NCI-H446 (cell line): ENCODE data around the gene ZNF385D.

Experiments used
- DNase-seq, 2 experiments: peaks; one replicate each; lab custom pipeline; 2025; lab: John Stamatoyannopoulos, UW

ZNF385D gene

DNA sequence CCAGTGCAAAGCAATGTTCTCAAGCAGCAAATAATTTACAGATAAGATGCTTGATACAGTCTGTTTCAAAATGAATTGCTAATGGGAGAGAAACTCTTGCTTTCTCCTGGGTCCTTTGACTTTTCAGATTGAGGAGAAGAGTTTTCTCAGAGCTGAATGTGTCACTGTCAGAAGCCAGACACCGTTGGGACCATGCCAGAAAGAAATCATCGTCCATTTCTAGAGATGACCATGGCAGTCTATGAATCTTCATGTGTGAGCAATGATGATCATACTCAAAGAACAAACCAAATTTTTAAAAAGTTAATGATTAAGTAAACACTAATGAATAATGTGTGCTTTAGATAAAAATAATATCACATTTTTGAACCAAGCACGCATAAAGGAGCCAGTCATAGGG is 77.6 kb downstream of the ZNF385D start:
- no peak for DNase-seq

DNA sequence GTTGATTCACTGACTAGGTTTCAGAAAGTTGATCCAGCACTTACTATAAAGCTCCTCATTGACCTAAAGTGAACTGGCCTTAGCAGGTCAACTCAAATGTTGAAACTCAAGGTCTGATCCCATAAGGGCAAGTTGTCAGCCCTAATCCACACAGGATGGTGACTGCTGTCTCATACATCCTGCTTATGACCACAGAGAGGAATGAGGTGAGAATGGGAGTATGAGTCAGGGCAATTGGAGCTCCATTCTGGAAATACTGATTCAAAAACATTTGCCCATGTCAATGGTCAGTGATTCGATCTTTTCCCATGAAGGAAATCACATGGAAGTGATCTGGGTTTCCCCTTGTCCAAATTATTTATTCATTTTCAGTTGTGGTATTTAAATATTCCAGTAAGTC is 78.7 kb downstream of the ZNF385D start:
- no peak for DNase-seq

DNA sequence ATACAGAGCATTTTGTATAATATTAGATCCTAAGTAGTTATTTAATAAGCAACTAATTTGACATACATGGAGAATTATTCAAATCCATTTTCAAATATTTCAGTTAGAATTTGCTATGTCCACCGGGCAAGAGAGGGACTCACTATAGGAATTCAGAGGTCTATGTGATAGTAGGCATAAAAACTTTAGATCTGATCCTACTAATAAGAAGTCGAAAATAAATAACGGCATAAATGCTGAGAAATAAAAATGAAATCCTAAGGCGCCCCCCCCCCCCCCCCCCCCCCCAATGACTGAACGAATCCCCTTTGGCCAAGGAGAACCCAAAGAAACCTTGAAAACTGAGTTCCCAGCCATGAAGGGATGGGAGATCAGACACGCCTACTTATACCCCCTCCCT is 80.6 kb downstream of the ZNF385D start:
- no peak for DNase-seq

DNA sequence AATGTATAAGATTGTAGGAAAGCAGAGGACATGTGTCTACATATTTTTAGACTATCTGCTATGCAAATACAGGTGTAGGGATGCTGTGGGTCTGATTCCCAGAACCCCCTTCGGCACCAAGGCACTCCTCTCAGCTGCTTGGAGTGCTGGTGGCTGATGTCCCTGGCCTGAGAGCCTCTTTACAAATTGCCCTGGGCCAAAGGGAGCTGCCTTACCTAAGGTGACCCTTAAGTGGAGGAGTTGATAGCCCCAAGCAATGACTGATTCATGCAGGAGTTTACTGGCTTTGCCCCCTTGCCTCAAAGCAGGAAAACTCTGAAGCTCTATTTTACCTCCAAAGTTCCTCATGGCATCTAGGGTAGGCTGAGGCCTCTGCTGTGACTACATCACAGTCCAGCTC is 83.0 kb downstream of the ZNF385D start:
- no peak for DNase-seq

DNA sequence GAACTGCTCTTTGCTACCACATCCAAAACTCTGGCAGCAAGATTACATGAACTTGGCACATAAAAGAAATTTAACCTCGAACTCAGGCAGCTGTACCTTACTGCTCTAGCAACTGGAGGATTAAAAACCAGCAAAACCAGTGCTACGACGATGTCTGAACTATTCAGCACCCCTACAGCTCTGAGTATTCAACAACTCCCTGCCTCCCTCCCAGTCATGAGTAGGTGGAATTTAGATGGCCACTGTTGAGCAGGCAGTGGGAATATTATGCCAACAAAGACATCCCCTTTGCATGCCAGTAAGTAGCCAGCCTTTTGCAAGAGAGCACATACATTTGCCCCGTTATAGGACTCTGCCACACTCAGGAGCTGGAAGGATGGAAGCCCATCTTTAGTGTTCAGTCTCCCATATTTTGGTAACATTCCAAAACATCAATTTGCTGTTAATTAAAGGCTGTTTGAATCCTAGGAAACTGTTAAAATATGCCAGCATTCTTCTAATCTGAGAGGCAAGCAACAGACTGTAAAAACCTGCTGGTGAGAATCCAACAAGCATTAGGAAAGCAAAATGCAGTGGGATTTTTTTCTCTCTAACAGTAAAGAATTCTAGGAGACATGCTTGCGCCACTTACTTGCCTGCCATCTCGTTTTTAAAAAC is 85.4 kb downstream of the ZNF385D start:
- peak in 1 of 2 experiments; percentile 68 for DNase-seq

DNA sequence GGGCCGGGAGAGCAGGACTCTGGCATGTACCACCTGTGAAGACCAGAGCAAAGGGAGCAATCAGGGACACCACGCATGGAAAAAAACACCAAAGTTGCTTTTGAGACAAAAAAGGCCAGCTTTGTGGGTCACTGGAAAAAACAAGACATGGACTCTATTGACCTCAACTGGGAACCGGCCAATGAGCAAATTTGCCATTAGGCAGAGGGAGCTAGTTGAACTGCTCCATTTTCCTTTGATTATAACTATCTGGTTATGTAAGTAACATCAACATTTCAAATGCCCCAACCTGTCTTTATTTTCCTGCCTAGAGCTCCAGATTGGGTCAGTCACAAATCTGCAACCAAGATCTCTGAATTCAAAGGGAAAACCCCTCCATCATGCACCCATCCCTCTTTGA is 86.0 kb downstream of the ZNF385D start:
- DNase-seq = no peak

DNA sequence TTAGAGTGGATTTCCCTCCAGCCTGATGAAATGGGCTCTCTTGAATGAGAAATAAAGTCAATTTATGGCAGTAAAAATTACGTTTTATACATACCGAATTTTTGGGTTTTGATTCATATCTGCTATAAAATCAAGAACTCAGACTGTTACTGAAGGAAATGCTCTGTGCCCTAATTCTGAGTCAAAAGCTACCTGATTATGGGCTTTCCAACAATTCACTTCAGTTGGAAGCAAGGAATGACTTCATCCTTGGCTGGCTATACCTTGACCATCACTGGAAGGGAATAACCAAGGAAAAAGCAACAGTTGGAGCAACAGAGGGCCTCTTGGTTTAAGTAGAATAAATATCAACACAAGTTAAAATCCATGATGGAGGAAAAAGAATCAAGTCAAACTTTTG is 88.6 kb downstream of the ZNF385D start:
- DNase-seq = no peak

DNA sequence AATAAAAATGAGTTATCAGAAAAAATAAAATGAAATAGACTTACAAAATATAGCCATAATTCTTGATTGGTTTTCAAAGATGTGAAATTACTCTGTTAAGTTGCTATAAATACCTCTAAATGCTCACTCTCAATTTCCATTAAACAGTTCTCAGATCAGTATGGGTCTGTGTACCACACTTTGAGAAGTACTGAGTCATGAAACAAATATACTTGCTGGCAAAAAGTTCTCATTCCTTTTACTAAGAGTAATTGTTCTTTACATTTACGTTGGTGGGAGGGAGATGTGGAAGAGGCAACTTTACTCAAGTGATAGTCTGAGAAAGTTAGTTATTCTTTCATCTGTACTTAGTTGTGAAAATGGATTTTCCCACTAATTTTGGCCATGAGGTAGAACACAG is 96.3 kb downstream of the ZNF385D start:
- no peak for DNase-seq

DNA sequence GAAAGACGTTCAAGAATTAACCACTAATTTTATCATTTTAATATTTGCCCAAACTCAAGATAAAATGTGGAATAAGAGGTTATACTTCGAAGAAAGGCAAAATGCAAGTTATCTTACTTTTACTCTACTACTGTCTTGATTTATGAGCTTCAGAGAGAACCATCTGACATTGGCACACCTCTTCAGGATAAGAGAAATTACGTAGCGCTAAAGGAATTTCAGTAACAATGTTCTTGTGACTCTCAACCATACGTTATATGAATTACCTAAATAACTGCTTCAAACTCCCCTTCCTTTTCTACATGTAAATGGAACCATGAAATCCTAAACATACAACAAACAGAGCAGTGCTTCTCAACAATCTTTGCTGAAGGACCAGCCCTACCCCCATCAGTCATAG is 96.8 kb downstream of the ZNF385D start:
- DNase-seq = no peak

DNA sequence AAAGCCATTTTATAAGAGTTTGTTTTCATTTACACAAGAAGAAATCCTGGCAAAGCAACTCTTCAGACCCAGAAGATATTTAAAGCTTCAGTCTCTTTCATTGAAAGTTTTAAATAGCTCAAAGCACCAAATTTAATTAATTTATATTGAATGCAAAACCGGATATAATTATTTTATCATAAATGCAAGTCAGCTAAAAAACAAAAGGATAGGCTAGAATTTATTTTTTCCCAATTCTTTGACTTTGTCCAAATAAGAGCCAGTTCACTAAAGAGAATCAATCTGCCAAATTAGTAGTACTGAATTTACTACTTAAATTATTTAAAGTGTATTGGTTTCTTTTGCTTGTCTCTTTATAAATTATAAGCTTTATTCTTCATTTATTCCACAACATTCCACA is 101.5 kb downstream of the ZNF385D start:
- DNase-seq = no peak

DNA sequence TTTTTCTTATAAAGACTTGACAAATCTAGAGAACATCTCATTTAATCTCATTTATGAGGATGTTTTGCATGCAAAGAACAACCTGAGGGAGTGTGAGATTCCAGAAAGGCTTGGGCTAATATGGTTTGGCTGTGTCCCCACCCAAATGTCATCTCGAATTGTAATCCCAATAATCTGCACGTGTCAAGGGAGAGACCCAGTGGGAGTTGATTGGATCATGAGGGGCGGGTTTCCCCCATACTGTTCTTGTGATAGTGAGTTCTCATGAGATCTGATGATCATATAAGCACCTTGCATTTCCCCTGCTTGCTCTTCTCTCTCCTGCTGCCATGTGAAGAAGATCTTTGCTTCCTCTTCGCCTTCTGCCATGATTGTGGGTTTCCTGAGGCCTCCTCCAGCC is 103.0 kb downstream of the ZNF385D start:
- no peak for DNase-seq

DNA sequence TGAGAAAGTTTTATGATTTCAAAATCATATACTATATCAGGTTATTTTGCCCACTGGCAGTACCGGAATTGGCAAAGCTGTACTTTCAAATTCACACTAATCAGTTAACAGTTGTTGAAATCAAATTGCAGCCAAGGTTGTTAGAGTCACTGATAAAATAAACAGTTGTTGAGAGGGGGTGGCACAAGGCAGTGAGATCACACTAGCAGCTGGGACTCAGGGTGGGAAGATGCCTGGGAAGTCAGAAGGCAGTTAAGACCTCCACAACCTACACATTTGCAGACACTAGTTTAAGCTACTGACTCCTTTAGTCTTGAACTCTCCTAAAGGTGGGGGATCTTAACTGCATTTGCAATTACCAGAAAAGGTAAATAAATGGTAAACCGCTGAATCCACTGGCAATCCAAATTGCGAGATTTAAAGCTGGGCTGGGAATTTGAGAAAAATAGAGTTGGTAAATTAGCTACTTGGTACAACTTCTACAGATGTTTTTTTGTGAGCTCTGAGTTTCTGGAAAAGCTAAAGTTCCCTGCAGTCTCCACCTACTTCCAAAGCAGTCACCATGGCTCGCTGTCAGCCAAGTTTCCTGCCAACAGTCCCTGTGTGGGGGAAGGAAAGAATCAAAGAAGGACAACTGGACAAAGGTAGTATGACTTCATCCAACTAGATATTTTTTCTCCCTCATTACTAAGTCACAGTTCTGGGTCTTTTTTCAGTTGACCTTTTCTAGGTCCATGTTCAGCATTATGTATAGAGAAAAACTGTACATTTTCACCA is 105.7 kb downstream of the ZNF385D start:
- peak in 1 of 2 experiments; percentile 20 for DNase-seq

DNA sequence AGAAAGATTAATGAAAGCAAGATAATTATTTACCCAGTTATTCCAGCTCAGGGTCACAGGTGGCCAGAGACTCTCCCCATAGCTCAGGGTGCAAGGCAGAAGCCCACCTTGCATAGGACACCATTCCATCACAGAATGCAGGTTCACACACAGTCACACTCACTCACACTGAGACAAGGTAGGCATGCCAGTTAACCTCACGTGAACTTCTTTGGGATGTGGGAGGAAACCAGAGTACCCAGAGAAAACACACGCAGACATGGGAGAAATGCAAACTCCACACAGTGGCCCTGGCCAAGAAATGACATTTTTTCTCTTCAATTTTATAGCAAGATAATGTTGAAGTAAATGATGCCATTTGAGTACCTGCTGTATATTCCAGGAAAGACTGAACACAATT is 106.7 kb downstream of the ZNF385D start:
- DNase-seq = no peak

DNA sequence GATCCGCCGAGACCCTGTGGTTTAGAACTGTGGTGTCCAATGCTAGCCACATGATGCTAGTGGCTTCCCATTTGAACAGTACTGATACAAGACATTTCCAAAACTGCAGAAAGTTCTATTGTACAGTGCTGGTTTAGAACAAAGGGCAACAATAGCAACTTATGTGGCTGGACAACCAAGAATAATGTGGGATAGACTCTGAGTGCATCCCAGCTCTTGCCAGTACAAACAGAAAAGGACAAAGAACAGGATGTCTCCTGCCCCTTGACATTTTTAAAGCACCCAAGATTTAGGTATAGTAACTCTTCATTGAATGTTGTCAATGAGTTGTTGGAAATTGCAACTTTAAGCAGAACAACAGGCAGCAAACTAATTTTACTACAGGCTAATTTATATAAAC is 107.3 kb downstream of the ZNF385D start:
- no peak for DNase-seq

DNA sequence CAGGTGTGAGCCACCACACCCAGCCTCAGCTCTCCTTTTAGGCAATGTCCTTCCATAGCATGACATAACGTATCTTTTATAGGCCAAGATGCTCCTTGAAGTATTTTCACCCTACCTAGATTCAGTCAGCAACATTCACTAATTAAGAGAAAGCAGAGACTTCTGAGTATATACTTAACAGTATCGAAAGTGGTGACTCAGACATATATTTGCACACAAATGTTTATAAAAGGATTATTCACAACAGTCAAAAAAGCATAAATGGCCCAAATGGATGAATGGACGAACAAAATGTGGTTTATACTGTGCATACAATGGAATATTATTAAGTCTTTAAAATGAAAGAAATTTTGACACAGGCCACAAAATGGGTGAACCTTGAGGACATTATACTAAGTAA is 108.6 kb downstream of the ZNF385D start:
- DNase-seq = no peak

DNA sequence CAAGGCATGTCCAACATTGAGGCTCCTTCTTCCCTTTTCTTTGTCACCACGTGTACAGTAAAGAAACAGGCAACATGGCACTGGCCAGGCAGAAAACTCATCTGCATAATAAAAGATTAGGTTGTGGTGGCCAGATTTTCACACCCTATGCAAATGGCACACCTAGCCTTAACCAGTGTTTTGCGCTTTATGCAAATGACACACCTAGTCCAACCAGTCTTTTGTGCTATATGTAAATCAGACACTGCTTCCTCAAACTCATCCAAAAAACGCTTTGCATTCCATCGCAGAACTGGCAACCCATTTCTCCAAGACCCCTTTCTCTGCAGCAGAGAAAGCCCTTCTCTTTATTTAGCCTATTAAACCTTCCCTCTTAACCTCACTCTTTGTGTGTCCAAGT is 109.1 kb downstream of the ZNF385D start:
- DNase-seq = no peak

DNA sequence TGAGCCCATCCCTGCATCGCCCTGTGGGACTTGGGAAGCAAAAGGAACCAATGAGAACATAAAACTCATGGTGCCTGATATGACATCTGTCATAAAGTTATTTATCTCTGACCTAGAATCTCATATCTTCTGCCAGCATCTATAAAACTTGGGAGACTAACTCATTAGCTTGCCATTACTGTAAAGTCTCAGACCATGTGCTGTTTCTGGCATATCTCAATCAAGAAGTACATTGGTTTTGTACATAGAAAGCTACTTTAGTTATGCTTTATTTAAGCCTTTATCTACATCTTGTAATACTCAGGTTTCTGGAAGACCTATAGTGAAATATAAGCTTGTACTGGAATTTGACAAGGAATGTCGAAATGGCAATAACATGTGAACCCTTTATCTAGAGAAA is 112.5 kb downstream of the ZNF385D start:
- DNase-seq = no peak

DNA sequence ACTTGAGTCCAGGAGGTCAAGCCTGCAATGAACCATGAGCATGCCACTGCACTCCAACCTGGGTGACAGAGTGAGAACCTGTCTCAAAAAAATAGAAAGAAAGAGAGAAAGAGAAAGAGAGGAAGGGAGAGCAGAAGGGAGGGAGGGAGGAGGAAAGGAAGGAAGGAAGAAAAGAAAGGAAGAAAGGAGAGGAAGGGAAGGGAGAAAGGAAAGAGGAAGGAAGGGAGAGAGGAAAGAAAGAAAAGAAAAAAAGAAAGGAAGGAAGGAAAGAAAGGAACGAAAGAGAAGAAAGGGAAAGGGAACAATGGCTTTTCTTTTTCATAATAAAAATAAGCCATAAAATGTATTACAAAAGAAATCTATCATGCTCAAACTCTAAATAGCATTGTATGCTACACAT is 116.9 kb downstream of the ZNF385D start:
- no peak for DNase-seq

DNA sequence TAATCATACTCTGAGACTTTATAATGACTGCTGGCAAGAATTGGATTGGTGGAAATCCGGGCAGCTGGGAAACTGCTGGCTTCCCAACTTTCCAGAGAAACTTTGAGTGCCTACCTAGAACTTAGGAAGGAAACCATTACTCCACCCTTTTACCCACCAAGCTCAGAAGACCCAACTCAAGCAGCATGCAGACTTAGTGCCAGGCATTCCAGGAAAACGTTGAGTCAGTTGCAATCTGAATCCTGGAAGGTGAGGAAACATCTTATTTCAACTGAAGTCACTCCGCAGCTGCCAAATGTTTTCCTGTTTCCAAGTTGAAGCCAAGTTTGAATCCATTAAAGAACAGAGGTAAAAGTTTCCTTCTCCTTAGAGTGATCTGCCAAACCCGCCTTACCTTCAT is 126.5 kb downstream of the ZNF385D start:
- no peak for DNase-seq

DNA sequence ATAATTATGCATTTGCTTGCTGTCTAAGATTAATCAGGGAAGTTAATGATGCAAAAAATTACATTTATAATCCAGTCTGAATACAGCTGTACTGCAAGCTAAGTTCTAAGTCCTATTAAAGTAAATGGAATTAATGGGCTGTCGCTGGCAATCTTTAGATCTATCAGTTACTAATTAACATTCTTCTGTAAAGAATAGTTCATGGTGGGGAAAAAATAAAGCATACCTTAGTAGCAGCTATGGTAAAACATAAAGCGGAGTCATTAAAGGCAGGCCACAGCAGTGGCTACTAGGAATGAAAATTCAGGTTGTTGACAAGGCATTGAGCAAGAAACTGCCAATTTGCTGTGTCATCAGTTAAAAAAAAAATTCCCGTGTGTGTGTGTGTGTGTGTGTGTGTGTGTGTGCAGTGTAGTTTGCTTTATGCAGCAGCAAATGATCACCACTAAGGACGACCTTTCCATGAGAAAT is 129.8 kb downstream of the ZNF385D start:
- no peak for DNase-seq

DNA sequence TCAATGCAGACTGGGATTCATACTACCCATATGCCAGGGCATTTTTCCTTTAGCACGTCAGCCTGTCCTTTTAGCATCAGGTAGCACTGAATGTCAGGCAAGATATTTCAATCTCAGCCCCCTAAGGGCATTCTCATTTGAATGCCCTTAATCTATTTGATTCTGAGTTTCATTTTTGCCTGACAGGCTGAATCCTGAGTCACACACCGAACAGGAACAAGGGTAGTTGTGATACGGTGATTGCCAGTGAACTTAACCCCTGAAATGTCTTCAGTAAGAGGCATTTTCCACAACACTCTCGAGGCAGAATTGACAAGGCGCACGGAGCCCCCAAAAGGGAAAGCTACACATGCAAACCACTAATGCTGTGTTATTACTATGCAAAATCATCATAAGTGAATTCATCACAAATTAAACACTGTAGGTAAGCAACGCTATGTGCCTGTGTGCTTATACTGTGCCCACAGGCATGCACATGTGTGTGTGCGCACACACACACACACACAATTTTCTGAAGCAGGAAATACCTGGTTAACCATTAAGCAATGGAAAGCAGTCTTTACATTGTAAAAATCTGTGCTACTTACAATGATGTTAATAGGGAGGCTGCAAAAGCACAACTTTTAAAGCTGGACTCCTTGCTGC is 130.4 kb downstream of the ZNF385D start:
- no peak for DNase-seq

DNA sequence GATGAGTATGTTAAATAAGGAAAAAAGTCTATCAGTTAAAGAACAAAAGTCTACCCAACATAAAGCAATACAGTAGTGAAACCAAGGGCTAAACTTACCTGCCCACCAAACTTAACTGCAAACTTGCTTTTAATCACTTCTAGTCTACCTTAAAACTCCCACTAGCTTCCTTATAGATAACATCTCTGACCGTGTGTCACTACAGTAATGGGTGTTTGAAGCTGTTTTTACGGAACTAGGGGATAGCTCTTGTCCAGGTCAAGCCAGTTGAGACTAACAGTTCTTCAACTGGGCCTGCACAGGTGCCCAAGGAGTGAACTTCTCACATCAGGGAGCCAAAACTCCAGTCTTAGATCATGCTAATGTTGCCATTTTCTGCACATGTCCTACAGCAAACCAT is 132.3 kb downstream of the ZNF385D start:
- DNase-seq = no peak

DNA sequence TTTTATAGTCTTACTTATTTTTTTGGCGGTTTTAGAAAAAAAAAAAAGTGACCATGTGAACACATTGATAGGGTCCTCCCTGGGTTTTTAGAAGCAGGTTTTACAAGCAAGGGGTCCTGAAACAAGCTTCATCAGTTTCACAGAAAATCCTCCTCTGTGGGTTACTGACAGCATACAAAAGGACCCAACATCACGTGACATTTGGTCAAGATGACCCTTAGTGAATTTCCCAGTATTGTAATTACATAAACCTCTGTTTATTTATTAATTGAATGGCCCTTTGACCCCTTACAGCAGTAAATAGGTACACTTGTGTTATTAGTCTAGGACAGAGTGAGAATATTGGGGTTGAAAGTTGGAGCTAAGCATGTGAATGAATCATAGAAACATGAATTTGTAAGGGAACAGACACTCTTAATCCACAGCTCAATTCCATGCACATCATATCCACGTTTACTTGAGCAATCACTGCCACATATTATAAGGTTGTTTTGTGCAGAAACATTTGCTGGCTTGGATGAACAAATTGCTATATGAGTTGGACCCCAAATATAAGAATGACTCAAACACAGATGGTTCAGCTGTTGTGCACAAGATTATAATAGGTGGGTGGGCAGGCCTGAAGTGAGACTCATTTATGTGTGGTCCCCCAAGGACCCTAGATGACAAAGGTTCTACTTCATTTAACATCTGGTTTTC is 137.5 kb downstream of the ZNF385D start:
- DNase-seq = no peak
